AG04450 (cell line): ENCODE results near the gene ALS2CL. TPM values are rescaled to one million over a fixed set of nuclear protein-coding genes. Genes with fewer than 3 reads are reported as not detected.

Experiments used
- CTCF ChIA-PET: fragments of 300-600, 350-600 bp; formaldehyde crosslinking; extraction: SDS; loops from one replicate; lab custom pipeline; 2022; ENCODE audit warnings: antibody characterized with exemption, inconsistent platforms; lab: Charles Lee
- POLR2A ChIA-PET: fragments of 350-600 bp; formaldehyde crosslinking; extraction: SDS; loops from one replicate; lab custom pipeline; 2021; ENCODE audit warnings: antibody characterized with exemption, inconsistent platforms; lab: Yijun Ruan, JAX
- DNase-seq: peaks from one replicate; pipeline ENCODE4 v3.0.0-alpha.2; 2011; ENCODE audit warnings: low read depth, low spot score
- H3K27ac ChIP-seq: one replicate; pipeline ENCODE4 v1.5.1; 2012; ENCODE audit warnings: low read depth, low read length, control low read depth
- H3K27me3 ChIP-seq: one replicate; pipeline ENCODE4 v1.6.0; 2012; ENCODE audit warnings: low read length; ENCODE audit not compliant: control insufficient read depth, insufficient read depth
- H3K4me3 ChIP-seq: 2 replicates; pipeline ENCODE4 v1.5.1; 2011; ENCODE audit warnings: mild to moderate bottlenecking, low read depth, low read length, control low read depth
- H3K9me3 ChIP-seq: 2 replicates; pipeline ENCODE4 v1.5.1; 2012; ENCODE audit warnings: low read length; ENCODE audit not compliant: control insufficient read depth, insufficient read depth
- CTCF ChIP-seq: IDR thresholded peaks from 2 replicates; pipeline ENCODE4 v1.5.1; 2011; ENCODE audit warnings: low read depth, low read length, control low read depth, inconsistent platforms
- polyA plus RNA-seq: library from polyadenylated mRNA; depleted of rRNA; stranded (reverse); fragments of >200 nt; gene quantifications from 2 replicates; pipeline ENCODE4 v1.2.3, GENCODE V29; 2011

The ALS2CL gene
- polyA plus RNA-seq, 1 experiment: 0.89 TPM

GRCh38 chr3:46682974-46683373, 10.5 kb downstream of the ALS2CL start:
- TF ChIP-seq CTCF: no peak
- H3K4me3 ChIP-seq: no peak overlapping the region
- H3K9me3 ChIP-seq: no peaks in the 10 kb centered on the region
- POLR2A ChIA-PET: no interaction called here
- peaks cover 15% of the 10 kb centered on the region for H3K27me3 ChIP-seq
- H3K27ac ChIP-seq: no peak overlapping the region
- no peak for DNase-seq
- CTCF ChIA-PET: no interaction called here

- CTCF ChIA-PET: interaction anchor here (0.7 kb wide), 1 partner anchor 193 kb away, joined by 3 read pairs; no protein-coding TSS in a partner anchor
- Histone ChIP-seq H3K27me3 (peaks cover 15% of the 10 kb centered on the region), H3K4me3 (no peak overlapping the region), H3K27ac (no peak overlapping the region), H3K9me3 (no peaks in the 10 kb centered on the region)
- POLR2A ChIA-PET: no interaction called here
- no peak for TF ChIP-seq CTCF
- no peak for DNase-seq
Observed at GRCh38 chr3:46681856-46682540, 11.5 kb downstream of the ALS2CL start.

- Histone ChIP-seq H3K4me3 (no peak overlapping the region), H3K27me3 (peaks cover 15% of the 10 kb centered on the region), H3K27ac (no peak overlapping the region), H3K9me3 (no peaks in the 10 kb centered on the region)
- no peak for DNase-seq
- CTCF ChIA-PET: no interaction called here
- no peak for TF ChIP-seq CTCF
- POLR2A ChIA-PET: no interaction called here
Observed at GRCh38 chr3:46681387-46681786, 12.1 kb downstream of the ALS2CL start.

GRCh38 chr3:46680298-46680826, 13.1 kb downstream of the ALS2CL start:
- H3K9me3 ChIP-seq: no peaks in the 10 kb centered on the region
- no peak overlapping the region for H3K27ac ChIP-seq
- H3K4me3 ChIP-seq: no peak overlapping the region
- TF ChIP-seq CTCF: no peak
- DNase-seq: no peak
- ChIA-PET POLR2A (no interaction called here), CTCF (no interaction called here)
- peaks cover 15% of the 10 kb centered on the region for H3K27me3 ChIP-seq

- no peaks in the 10 kb centered on the region for H3K9me3 ChIP-seq
- CTCF ChIA-PET: no interaction called here
- H3K27ac ChIP-seq: no peak overlapping the region
- H3K4me3 ChIP-seq: no peak overlapping the region
- DNase-seq: no peak
- H3K27me3 ChIP-seq: peaks cover 15% of the 10 kb centered on the region
- POLR2A ChIA-PET: no interaction called here
- TF ChIP-seq CTCF: no peak
Observed at GRCh38 chr3:46679681-46680080, 13.8 kb downstream of the ALS2CL start.
